Measurements from ENCODE around the gene DMXL2.
"Not testable (repeated sequence)": the region's sequence is repeated elsewhere in the genome, so short reads cannot be mapped to it uniquely, and the experiment has no call there.

The DMXL2 gene

DNA sequence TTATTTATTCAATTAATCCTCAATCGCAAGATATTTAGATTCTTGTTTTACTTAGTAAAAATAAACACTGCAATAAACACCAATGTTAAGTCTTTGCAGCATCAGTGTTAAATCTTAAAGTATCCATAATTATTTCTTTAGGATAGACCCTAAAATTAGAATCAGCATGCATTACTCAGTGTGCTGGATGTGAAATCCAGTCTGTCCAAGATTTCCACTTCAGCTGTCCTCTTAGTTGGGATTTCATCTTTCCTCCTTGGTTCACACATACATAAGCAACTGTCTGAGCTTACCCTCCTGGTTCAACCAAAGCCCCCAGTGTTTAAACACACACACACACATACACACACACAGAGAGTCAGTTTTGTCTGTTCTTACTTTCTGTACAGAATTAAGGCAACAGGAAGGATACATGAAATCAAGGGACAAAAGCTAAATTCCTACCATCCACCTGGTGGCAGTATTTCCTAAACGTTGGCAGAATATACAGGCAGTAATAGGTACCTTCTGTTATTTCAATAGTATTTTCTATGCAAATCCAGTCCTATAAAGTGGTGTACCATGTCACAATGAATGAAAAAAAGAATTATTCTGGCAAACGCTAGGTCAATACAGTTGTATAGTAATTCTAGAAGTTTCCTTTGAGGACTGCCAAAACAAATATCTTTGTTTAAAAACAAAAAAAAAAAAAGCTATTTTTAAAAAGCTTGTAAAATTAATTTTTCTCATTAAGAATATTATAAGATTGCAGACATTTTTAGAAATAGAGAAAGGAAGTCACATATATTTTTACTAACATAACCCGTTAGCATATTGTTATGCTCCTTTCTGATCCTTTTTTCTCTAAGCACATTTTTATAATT is 27.3 kb upstream of the DMXL2 start:
- Histone ChIP-seq H3K4me1 (ENCODE audit: control insufficient read depth, insufficient read depth, low read length) (peaks cover 6% of the 10 kb centered on the region), H3K4me3 (ENCODE audit: low read depth, low read length) (no peak overlapping the region), H3K9ac (ENCODE audit: low read depth, low read length) (no peak overlapping the region), H3K27ac (ENCODE audit: low read depth, low read length) (no peak overlapping the region), H3K36me3 (ENCODE audit: control insufficient read depth, insufficient read depth, low read length) (no peaks in the 10 kb centered on the region), H3K27me3 (ENCODE audit: control insufficient read depth, insufficient read depth, low read length) (no peaks in the 10 kb centered on the region), H3K9me3 (ENCODE audit: control insufficient read depth, insufficient read depth, low read length) (no peaks in the 10 kb centered on the region)

DNA sequence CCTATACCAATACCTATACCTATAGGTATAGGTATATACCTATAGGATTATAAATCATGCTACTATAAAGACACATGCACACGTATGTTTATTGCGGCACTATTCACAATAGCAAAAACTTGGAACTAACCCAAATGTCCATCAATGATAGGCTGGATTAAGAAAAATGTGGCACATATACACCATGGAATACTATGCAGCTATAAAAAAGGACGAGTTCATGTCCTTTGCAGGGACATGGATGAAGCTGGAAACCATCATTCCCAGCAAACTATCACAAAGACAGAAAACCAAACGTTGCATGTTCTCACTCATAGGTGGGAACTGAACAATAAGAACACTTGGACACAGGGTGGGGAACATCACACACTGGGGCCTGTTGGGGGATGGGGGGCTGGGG is 26.1 kb upstream of the DMXL2 start:
- not testable (repeated sequence) for H3K36me3 ChIP-seq (ENCODE audit: control insufficient read depth, insufficient read depth, low read length); H3K9ac ChIP-seq (ENCODE audit: low read depth, low read length); H3K27ac ChIP-seq (ENCODE audit: low read depth, low read length); H3K4me1 ChIP-seq (ENCODE audit: control insufficient read depth, insufficient read depth, low read length); H3K4me3 ChIP-seq (ENCODE audit: low read depth, low read length); H3K9me3 ChIP-seq (ENCODE audit: control insufficient read depth, insufficient read depth, low read length); H3K27me3 ChIP-seq (ENCODE audit: control insufficient read depth, insufficient read depth, low read length)

DNA sequence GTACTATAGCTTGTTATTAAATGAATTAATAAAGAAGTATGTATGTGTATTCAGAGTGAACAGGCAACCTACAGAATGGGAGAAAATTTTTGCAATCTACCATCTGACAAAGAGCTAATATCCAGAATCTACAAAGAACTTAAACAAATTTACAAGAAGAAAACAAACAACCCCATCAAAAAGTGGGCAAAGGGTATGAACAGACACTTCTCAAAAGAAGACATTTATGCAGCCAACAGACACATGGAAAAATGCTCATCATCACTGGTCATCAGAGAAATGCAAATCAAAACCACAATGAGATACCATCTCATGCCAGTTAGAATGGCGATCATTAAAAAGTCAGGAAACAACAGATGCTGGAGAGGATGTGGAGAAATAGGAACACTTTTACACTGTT is 25.5 kb upstream of the DMXL2 start:
- H3K9ac ChIP-seq (ENCODE audit: low read depth, low read length); H3K4me3 ChIP-seq (ENCODE audit: low read depth, low read length); H3K27ac ChIP-seq (ENCODE audit: low read depth, low read length); H3K9me3 ChIP-seq (ENCODE audit: control insufficient read depth, insufficient read depth, low read length); H3K36me3 ChIP-seq (ENCODE audit: control insufficient read depth, insufficient read depth, low read length); H3K27me3 ChIP-seq (ENCODE audit: control insufficient read depth, insufficient read depth, low read length); H3K4me1 ChIP-seq (ENCODE audit: control insufficient read depth, insufficient read depth, low read length): not testable (repeated sequence)

DNA sequence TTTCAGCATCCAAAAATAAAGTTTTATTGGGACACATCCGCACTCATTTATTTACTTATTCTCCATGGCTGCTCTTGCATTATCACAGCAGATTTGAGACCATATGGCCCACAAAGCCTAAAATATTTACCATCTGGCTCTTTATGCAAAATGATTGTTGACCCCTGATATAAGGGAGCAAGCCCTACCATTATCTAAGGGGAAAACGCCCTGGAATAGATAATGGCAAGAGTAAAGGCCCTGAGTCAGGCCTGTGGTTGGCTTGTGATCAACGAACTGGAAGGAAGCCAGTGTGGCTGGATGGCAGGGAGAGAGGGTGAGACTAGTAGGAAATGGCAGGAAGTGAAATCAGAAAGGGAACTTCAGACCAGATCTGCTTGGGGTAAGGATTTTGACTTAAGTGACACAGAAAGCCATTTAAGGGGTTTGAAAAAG is 24.6 kb upstream of the DMXL2 start:
- Histone ChIP-seq H3K27ac (ENCODE audit: low read depth, low read length) (no peak overlapping the region), H3K4me1 (ENCODE audit: control insufficient read depth, insufficient read depth, low read length) (no peaks in the 10 kb centered on the region), H3K36me3 (ENCODE audit: control insufficient read depth, insufficient read depth, low read length) (no peaks in the 10 kb centered on the region), H3K27me3 (ENCODE audit: control insufficient read depth, insufficient read depth, low read length) (no peaks in the 10 kb centered on the region), H3K9ac (ENCODE audit: low read depth, low read length) (no peak overlapping the region), H3K9me3 (ENCODE audit: control insufficient read depth, insufficient read depth, low read length) (no peaks in the 10 kb centered on the region), H3K4me3 (ENCODE audit: low read depth, low read length) (no peak overlapping the region)

DNA sequence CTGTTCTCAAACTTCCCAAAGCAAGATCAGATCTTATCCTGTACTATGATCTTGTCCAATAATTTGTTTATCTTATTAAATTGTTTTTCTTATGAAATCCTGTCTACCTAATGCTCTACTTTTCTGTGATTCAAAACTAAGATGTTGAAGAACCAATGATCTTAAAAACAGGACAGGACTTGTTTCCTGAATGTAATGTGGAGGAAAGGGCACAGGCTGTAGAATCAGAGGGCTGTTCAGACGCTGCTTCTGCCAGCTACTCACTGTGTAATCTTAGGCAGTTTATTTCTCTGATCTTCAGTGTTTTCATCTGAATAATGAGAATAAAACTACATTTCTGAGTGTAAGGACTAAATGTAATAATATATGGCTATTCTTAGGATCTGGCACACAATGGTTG is 20.1 kb upstream of the DMXL2 start:
- no peak overlapping the region for H3K9ac ChIP-seq (ENCODE audit: low read depth, low read length)
- no peaks in the 10 kb centered on the region for H3K27me3 ChIP-seq (ENCODE audit: control insufficient read depth, insufficient read depth, low read length)
- H3K4me3 ChIP-seq (ENCODE audit: low read depth, low read length) = no peak overlapping the region
- H3K27ac ChIP-seq (ENCODE audit: low read depth, low read length) = no peak overlapping the region
- H3K4me1 ChIP-seq (ENCODE audit: control insufficient read depth, insufficient read depth, low read length) = no peaks in the 10 kb centered on the region
- no peaks in the 10 kb centered on the region for H3K9me3 ChIP-seq (ENCODE audit: control insufficient read depth, insufficient read depth, low read length)
- no peaks in the 10 kb centered on the region for H3K36me3 ChIP-seq (ENCODE audit: control insufficient read depth, insufficient read depth, low read length)

DNA sequence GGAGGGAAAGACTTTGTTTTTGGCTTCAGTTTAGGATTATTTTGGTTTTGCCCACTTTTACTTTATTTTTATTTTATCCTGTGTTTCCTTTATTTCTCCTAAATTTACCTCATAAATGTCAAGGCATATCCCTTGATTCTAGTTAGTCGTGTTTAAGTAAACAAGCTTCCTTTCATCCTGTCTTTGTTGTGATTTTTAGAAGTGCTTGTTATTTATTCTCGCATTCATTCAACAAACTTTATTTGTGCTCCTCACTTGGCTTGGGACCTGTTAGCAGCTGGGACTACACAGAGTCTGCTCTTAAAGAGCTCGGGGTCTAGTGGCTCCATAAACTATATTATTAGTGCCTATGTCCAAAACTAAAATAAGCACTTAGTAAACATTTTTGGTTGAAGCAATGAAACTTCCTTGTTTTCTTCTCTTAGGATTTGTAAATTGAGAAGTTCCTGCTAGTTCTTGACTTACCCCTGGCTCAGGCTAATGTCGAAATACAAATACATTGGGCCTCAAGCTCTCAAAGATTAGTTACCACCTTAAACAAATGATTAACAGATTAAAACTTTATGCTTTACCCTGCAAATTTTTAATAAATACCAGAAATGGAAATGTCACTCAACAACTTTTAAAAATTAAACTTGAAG is 19.0 kb upstream of the DMXL2 start:
- no peak overlapping the region for H3K9ac ChIP-seq (ENCODE audit: low read depth, low read length)
- no peaks in the 10 kb centered on the region for H3K36me3 ChIP-seq (ENCODE audit: control insufficient read depth, insufficient read depth, low read length)
- no peak overlapping the region for H3K4me3 ChIP-seq (ENCODE audit: low read depth, low read length)
- no peaks in the 10 kb centered on the region for H3K9me3 ChIP-seq (ENCODE audit: control insufficient read depth, insufficient read depth, low read length)
- H3K27ac ChIP-seq (ENCODE audit: low read depth, low read length) = no peak overlapping the region
- H3K4me1 ChIP-seq (ENCODE audit: control insufficient read depth, insufficient read depth, low read length) = no peaks in the 10 kb centered on the region
- peaks cover 1% of the 10 kb centered on the region; the same call in 1 of the 2 replicates for H3K27me3 ChIP-seq (ENCODE audit: control insufficient read depth, insufficient read depth, low read length)

DNA sequence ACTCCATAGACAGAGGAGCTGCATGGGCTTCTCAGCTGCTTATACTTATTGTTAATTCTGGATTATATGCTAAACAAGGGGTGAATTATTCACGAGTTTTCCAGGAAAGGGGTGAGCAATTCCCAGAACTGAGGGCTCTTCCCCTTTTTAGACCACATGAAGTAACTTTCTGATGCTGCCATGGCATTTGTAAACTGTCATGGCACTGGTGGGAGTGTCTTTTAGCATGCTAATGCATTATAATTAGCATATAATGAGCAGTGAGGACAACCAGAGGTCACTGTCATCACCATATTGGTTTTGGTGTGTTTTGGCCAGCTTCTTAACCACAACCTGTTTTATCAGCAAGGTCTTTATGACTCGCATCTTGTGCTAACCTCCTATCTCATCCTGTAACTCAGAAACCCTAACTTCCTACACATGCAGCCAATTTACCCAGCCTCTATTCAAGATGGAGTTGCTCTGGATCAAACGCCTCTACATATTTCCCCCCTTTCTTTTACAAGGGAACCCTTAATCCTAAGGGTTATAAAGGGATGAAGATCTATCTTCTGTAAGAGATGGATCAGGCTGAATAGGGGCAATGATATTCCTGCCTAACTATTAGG is 12.1 kb upstream of the DMXL2 start:
- Histone ChIP-seq H3K9me3 (ENCODE audit: control insufficient read depth, insufficient read depth, low read length) (no peaks in the 10 kb centered on the region), H3K36me3 (ENCODE audit: control insufficient read depth, insufficient read depth, low read length) (no peaks in the 10 kb centered on the region), H3K4me3 (ENCODE audit: low read depth, low read length) (no peak overlapping the region), H3K27ac (ENCODE audit: low read depth, low read length) (no peak overlapping the region), H3K27me3 (ENCODE audit: control insufficient read depth, insufficient read depth, low read length) (peaks cover 21% of the 10 kb centered on the region), H3K4me1 (ENCODE audit: control insufficient read depth, insufficient read depth, low read length) (no peaks in the 10 kb centered on the region), H3K9ac (ENCODE audit: low read depth, low read length) (no peak overlapping the region)

DNA sequence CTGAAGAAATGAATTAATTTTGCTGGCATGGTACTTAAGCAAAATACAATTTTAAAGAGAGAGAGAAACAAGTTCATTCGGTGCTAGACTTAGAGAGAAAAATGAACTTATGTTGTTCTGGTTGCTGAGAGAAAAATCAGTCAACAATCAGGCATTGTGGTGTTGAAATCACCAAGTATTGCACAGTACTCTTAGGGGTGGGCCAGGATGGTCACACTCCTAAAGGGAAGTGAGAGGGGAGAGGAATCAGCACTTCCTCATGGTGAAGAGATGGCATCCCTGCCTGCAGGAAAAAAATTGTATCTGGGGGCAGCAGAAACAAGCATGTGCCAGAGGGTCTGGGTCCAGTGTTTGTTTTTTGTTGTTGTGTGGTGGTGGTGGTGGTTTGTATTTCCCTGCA is 7.0 kb upstream of the DMXL2 start:
- Histone ChIP-seq H3K4me3 (ENCODE audit: low read depth, low read length) (no peak overlapping the region), H3K27me3 (ENCODE audit: control insufficient read depth, insufficient read depth, low read length) (peaks cover 6% of the 10 kb centered on the region), H3K36me3 (ENCODE audit: control insufficient read depth, insufficient read depth, low read length) (no peaks in the 10 kb centered on the region), H3K27ac (ENCODE audit: low read depth, low read length) (no peak overlapping the region), H3K4me1 (ENCODE audit: control insufficient read depth, insufficient read depth, low read length) (no peaks in the 10 kb centered on the region), H3K9me3 (ENCODE audit: control insufficient read depth, insufficient read depth, low read length) (no peaks in the 10 kb centered on the region), H3K9ac (ENCODE audit: low read depth, low read length) (no peak overlapping the region)

DNA sequence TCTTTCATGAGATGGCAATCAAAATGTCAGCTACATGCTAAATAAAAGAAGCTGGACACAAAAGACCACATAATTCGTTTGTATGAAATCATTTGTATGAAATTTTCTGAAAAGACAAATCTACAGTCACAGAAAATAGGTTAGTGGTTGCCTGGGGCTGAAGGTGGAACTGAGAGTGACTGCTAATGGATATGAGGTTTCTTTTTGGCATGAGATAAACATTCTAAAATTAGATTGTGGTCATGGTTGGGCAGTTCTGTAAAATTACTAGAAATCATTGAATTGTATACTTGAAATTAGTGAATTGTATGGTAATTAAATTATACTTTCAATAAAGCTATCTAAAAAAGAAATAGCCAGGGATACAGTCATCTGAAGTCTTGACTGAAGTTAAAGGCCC is 2.7 kb upstream of the DMXL2 start:
- Histone ChIP-seq H3K27ac (ENCODE audit: low read depth, low read length) (no peak overlapping the region), H3K9ac (ENCODE audit: low read depth, low read length) (no peak overlapping the region), H3K9me3 (ENCODE audit: control insufficient read depth, insufficient read depth, low read length) (no peaks in the 10 kb centered on the region), H3K27me3 (ENCODE audit: control insufficient read depth, insufficient read depth, low read length) (peaks cover 24% of the 10 kb centered on the region), H3K36me3 (ENCODE audit: control insufficient read depth, insufficient read depth, low read length) (no peaks in the 10 kb centered on the region), H3K4me3 (ENCODE audit: low read depth, low read length) (no peak overlapping the region), H3K4me1 (ENCODE audit: control insufficient read depth, insufficient read depth, low read length) (peaks cover 6% of the 10 kb centered on the region; the same call in 1 of the 2 replicates)

DNA sequence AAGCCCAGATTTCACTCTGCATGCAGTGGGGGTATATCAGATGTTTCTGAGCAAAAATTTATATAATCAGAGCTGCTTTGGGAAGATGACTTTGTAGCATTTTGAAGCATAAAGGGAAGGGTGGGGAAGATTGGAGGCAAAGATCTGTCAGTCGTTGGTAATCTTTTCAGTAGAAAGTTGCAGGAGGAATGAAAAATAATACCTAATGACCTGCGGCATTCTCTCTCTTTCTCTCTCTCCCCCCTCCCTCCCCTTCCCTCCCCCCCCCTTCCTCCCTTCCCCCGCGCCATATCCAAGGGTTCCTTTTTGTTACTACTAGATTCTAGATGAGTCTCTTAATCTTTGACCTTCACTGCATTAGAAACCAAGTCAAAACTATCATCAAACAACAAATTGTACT is 1.5 kb upstream of the DMXL2 start:
- H3K9me3 ChIP-seq (ENCODE audit: control insufficient read depth, insufficient read depth, low read length) = no peaks in the 10 kb centered on the region
- H3K4me3 ChIP-seq (ENCODE audit: low read depth, low read length) = peak overlapping the region; percentile 41
- H3K27me3 ChIP-seq (ENCODE audit: control insufficient read depth, insufficient read depth, low read length) = peaks cover 24% of the 10 kb centered on the region
- no peak overlapping the region for H3K27ac ChIP-seq (ENCODE audit: low read depth, low read length)
- peaks cover 6% of the 10 kb centered on the region; the same call in 1 of the 2 replicates for H3K4me1 ChIP-seq (ENCODE audit: control insufficient read depth, insufficient read depth, low read length)
- no peaks in the 10 kb centered on the region for H3K36me3 ChIP-seq (ENCODE audit: control insufficient read depth, insufficient read depth, low read length)
- H3K9ac ChIP-seq (ENCODE audit: low read depth, low read length) = no peak overlapping the region

DNA sequence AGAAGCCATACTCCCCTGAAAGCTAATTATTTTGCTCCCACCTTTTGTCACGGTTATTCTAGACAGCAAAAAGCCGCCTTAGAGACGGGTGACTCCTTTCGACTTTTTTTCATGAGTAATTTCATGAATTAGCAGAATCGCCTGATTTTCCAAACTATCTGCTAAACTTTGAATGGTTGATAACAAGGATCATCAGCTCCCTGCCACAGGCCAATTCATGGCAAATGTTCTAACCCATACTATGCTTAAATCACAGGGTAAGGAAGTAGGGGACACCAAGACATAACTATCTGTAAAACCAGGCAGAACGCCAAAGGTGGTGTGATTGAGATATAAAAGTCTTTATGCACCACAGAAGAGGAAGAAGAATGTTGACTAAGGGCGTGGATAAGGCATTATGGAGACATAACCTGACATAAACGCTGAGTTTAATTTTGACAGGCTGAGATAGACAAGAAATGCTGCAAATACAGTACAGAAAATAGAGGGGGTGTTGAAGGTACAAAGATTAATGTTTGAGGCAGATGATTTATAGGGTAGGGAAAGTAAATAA is 891 bp upstream of the DMXL2 start:
- H3K36me3 ChIP-seq (ENCODE audit: control insufficient read depth, insufficient read depth, low read length) = no peaks in the 10 kb centered on the region
- no peak overlapping the region for H3K27ac ChIP-seq (ENCODE audit: low read depth, low read length)
- H3K4me3 ChIP-seq (ENCODE audit: low read depth, low read length) = peak overlapping the region; percentile 95
- no peak overlapping the region for H3K9ac ChIP-seq (ENCODE audit: low read depth, low read length)
- H3K9me3 ChIP-seq (ENCODE audit: control insufficient read depth, insufficient read depth, low read length) = no peaks in the 10 kb centered on the region
- H3K4me1 ChIP-seq (ENCODE audit: control insufficient read depth, insufficient read depth, low read length) = peaks cover 6% of the 10 kb centered on the region; the same call in 1 of the 2 replicates
- peaks cover 24% of the 10 kb centered on the region for H3K27me3 ChIP-seq (ENCODE audit: control insufficient read depth, insufficient read depth, low read length)
